ENCODE data around the gene ACBD6. TPM values are rescaled to one million over a fixed set of nuclear protein-coding genes. Genes with fewer than 3 reads are reported as not detected.

ACBD6 gene
- total RNA-seq, 1 donor from 2014 or later = 73.2 TPM

- H3K27me3 ChIP-seq (ENCODE audit: control insufficient read depth, insufficient read depth, low read length) = no peaks in the 10 kb centered on the region
- no peak for TF ChIP-seq CTCF (IDR thresholded peaks at IDR 0.05; ENCODE audit: insufficient read depth, low read length, poor library complexity, severe bottlenecking)
- no peaks in the 10 kb centered on the region for H3K36me3 ChIP-seq (ENCODE audit: control insufficient read depth, insufficient read depth, low read length)
- peak; percentile 31 for DNase-seq (ENCODE audit: low read depth)
- H3K4me3 ChIP-seq (ENCODE audit: low read depth, low read length) = no peak overlapping the region
Observed at GRCh38 chr1:180271272-180272255, 230.8 kb downstream of the ACBD6 start.

GRCh38 chr1:180270530-180271271, 231.7 kb downstream of the ACBD6 start:
- DNase-seq (ENCODE audit: low read depth) = no peak
- no peaks in the 10 kb centered on the region for H3K36me3 ChIP-seq (ENCODE audit: control insufficient read depth, insufficient read depth, low read length)
- H3K27me3 ChIP-seq (ENCODE audit: control insufficient read depth, insufficient read depth, low read length) = no peaks in the 10 kb centered on the region

GRCh38 chr1:180269645-180270529, 232.5 kb downstream of the ACBD6 start:
- peak; percentile 60 for TF ChIP-seq CTCF (IDR thresholded peaks at IDR 0.05; ENCODE audit: insufficient read depth, low read length, poor library complexity, severe bottlenecking)
- no peaks in the 10 kb centered on the region for H3K27me3 ChIP-seq (ENCODE audit: control insufficient read depth, insufficient read depth, low read length)
- H3K4me3 ChIP-seq (ENCODE audit: low read depth, low read length) = no peak overlapping the region
- DNase-seq (ENCODE audit: low read depth) = no peak
- no peaks in the 10 kb centered on the region for H3K36me3 ChIP-seq (ENCODE audit: control insufficient read depth, insufficient read depth, low read length)

More at GRCh38 chr1:180270530-180271271, 231.7 kb downstream of the ACBD6 start:
- TF ChIP-seq CTCF (IDR thresholded peaks at IDR 0.05; ENCODE audit: insufficient read depth, low read length, poor library complexity, severe bottlenecking) = no peak
- no peak overlapping the region for H3K4me3 ChIP-seq (ENCODE audit: low read depth, low read length)

GRCh38 chr1:180268556-180269075, 233.8 kb downstream of the ACBD6 start:
- no peak for TF ChIP-seq CTCF (IDR thresholded peaks at IDR 0.05; ENCODE audit: insufficient read depth, low read length, poor library complexity, severe bottlenecking)
- no peaks in the 10 kb centered on the region for H3K36me3 ChIP-seq (ENCODE audit: control insufficient read depth, insufficient read depth, low read length)
- H3K27me3 ChIP-seq (ENCODE audit: control insufficient read depth, insufficient read depth, low read length) = no peaks in the 10 kb centered on the region
- no peak for DNase-seq (ENCODE audit: low read depth)
- H3K4me3 ChIP-seq (ENCODE audit: low read depth, low read length) = no peak overlapping the region

- DNase-seq (ENCODE audit: low read depth) = no peak
- TF ChIP-seq CTCF (IDR thresholded peaks at IDR 0.05; ENCODE audit: insufficient read depth, low read length, poor library complexity, severe bottlenecking) = no peak
- Histone ChIP-seq H3K4me3 (ENCODE audit: low read depth, low read length) (no peak overlapping the region), H3K27me3 (ENCODE audit: control insufficient read depth, insufficient read depth, low read length) (peaks cover 2% of the 10 kb centered on the region), H3K36me3 (ENCODE audit: control insufficient read depth, insufficient read depth, low read length) (no peaks in the 10 kb centered on the region)
Observed at GRCh38 chr1:180267761-180268555, 234.4 kb downstream of the ACBD6 start.
